Measurements from ENCODE around the gene MYBBP1A.

GRCh38 chr17:4505187-4505586 lies 50.0 kb downstream of the MYBBP1A start:
- TF ChIP-seq GATA2 (IDR thresholded peaks at IDR 0.05; ENCODE audit: low read depth, low read length) (no peak), GATA3 (IDR thresholded peaks at IDR 0.05; ENCODE audit: low read depth, low read length) (no peak)

Data from SH-SY5Y (cell line).